Testis (tissue), 3 donors: Measurements from ENCODE around the gene CKLF. TPM values are rescaled to one million over a fixed set of nuclear protein-coding genes. Genes with fewer than 3 reads are reported as not detected.

Experiments
- DNase-seq: peaks from one replicate; pipeline ENCODE4 v3.0.0-alpha.2; 2019
- H3K27ac ChIP-seq, 2 donors: fragments of 200-600 bp; sonication (generic); one replicate each; pipeline ENCODE4 v1.5.1; 2019
- H3K27me3 ChIP-seq: fragments of 200-600 bp; sonication (generic); one replicate; pipeline ENCODE4 v1.5.1; 2019
- H3K36me3 ChIP-seq: fragments of 200-600 bp; sonication (generic); one replicate; pipeline ENCODE4 v1.5.1; 2017; ENCODE audit warnings: low read depth; ENCODE audit errors: missing control alignments
- H3K4me1 ChIP-seq: fragments of 200-600 bp; sonication (generic); one replicate; pipeline ENCODE4 v1.5.1; 2019
- H3K4me3 ChIP-seq, 2 donors: fragments of 200-600 bp; sonication (generic); one replicate each; pipeline ENCODE4 v1.5.1; 2017 to 2019
- H3K9me3 ChIP-seq: fragments of 200-600 bp; sonication (generic); one replicate; pipeline ENCODE4 v1.5.1; 2017
- POLR2A ChIP-seq: fragments of 450-650 bp; IDR thresholded peaks from one replicate; pipeline ENCODE4 v1.6.1; 2017; ENCODE audit warnings: antibody characterized with exemption, mild to moderate bottlenecking, moderate library complexity
- WGBS, 2 donors: methylation state at CpG; one replicate each; pipeline ENCODE4 v1.1.5; 2018; 5-methylcytosine and 5-hydroxymethylcytosine counted together
- intact Hi-C: fragments of 100-400 bp; cut with DNase I; formaldehyde crosslinking; loops from one replicate; pipeline ENCODE4 v1.15.1; 2023; ENCODE audit warnings: low total_unique reads
- polyA plus RNA-seq: library from polyadenylated mRNA; stranded (reverse); fragments of 350-450 nt; fragmentation: Illumina TruSeq; extraction: RNeasy Lipid Tissue Mini Kit (QIAGEN cat#74804); gene quantifications from one replicate; pipeline ENCODE4 v1.2.3, GENCODE V29; 2014; ENCODE audit warnings: low read depth, low replicate concordance; ENCODE audit not compliant: insufficient read depth
- total RNA-seq, 2 donors: library from RNA; depleted of rRNA; stranded (reverse); fragments of >200 nt; gene quantifications; one replicate each; pipeline ENCODE4 v1.2.3, GENCODE V29; 2016
- TF ChIP-seq, protein P1 (sequence below), 3 experiments: fragments of 450-650 bp in 2 of 3; fragments of 200-600 bp in 1 of 3; sonication (generic) in 1 of 3; IDR thresholded peaks; one replicate each; pipeline ENCODE4 v1.5.1; 2016 to 2019; ENCODE audit warnings: antibody characterized with exemption in 3 of 3, mild to moderate bottlenecking in 2 of 3, moderate library complexity in 1 of 3

The CKLF gene
- total and polyA plus RNA-seq, 3 donors from 2014 or later, result 49.5 to 128 (median 71.5) TPM

DNA sequence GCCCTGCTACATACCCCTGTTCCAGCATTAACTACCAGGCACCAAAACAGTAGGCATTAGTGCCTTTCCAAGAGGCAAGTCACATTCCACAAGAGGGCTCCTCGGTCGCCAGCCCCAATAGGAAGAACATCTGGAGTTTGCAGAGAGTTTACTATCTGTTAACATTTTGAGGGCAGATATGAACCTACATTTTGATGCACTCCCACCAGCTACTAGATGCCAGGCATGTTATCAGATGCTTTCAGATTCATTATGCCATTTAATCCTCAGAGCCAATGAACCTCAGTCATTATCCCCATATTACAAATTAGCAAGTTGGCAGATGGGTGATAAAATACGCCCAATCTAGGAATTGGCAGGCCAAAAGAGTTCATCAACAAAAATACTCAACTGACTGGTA is 22.7 kb downstream of the CKLF start:
- intact Hi-C loops, result no loop called here
- WGBS, 2 donors, result 82 to 89% methylated on average over 3 of the region's 3 CpGs

DNA sequence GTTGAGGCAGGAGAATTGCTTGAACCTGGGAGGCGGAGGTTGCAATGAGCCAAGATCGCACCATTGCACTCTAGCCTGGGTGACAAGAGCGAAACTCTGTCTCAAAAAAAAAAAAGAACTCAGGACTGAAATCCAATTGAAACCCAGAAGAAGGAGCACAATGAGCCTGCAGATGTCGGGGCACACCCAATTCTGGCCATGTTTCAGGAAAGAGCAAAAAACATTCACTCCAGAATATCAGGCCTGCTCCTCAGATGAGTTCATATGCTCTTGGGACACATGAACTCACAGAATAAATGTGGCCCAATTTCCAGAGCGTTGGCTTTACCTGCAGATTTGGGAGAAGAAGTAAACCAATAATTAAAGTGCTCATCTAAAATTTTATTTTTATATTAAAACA is 23.9 kb downstream of the CKLF start:
- TF ChIP-seq, protein P1, sequence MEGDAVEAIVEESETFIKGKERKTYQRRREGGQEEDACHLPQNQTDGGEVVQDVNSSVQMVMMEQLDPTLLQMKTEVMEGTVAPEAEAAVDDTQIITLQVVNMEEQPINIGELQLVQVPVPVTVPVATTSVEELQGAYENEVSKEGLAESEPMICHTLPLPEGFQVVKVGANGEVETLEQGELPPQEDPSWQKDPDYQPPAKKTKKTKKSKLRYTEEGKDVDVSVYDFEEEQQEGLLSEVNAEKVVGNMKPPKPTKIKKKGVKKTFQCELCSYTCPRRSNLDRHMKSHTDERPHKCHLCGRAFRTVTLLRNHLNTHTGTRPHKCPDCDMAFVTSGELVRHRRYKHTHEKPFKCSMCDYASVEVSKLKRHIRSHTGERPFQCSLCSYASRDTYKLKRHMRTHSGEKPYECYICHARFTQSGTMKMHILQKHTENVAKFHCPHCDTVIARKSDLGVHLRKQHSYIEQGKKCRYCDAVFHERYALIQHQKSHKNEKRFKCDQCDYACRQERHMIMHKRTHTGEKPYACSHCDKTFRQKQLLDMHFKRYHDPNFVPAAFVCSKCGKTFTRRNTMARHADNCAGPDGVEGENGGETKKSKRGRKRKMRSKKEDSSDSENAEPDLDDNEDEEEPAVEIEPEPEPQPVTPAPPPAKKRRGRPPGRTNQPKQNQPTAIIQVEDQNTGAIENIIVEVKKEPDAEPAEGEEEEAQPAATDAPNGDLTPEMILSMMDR (IDR thresholded peaks at IDR 0.05), result no peak
- no peak for TF ChIP-seq POLR2A
- H3K27ac ChIP-seq, result no peak overlapping the region
- WGBS, 2 donors, result 78 to 82% methylated on average over 5 of the region's 5 CpGs
- intact Hi-C loops, result no loop called here
- H3K9me3 ChIP-seq, result no peaks in the 10 kb centered on the region
- H3K4me3 ChIP-seq, result no peak overlapping the region
- no peak for DNase-seq
- no peaks in the 10 kb centered on the region for H3K36me3 ChIP-seq
- H3K27me3 ChIP-seq, result no peaks in the 10 kb centered on the region
- peaks cover 6% of the 10 kb centered on the region for H3K4me1 ChIP-seq

More for the DNA sequence above, 22.7 kb downstream of the CKLF start:
- no peak for DNase-seq
- Histone ChIP-seq H3K4me3 (no peak overlapping the region), H3K4me1 (peaks cover 6% of the 10 kb centered on the region), H3K27me3 (no peaks in the 10 kb centered on the region), H3K36me3 (no peaks in the 10 kb centered on the region), H3K27ac (no peak overlapping the region), H3K9me3 (no peaks in the 10 kb centered on the region)
- TF ChIP-seq, protein P1 (IDR thresholded peaks at IDR 0.05), result no peak
- no peak for TF ChIP-seq POLR2A

DNA sequence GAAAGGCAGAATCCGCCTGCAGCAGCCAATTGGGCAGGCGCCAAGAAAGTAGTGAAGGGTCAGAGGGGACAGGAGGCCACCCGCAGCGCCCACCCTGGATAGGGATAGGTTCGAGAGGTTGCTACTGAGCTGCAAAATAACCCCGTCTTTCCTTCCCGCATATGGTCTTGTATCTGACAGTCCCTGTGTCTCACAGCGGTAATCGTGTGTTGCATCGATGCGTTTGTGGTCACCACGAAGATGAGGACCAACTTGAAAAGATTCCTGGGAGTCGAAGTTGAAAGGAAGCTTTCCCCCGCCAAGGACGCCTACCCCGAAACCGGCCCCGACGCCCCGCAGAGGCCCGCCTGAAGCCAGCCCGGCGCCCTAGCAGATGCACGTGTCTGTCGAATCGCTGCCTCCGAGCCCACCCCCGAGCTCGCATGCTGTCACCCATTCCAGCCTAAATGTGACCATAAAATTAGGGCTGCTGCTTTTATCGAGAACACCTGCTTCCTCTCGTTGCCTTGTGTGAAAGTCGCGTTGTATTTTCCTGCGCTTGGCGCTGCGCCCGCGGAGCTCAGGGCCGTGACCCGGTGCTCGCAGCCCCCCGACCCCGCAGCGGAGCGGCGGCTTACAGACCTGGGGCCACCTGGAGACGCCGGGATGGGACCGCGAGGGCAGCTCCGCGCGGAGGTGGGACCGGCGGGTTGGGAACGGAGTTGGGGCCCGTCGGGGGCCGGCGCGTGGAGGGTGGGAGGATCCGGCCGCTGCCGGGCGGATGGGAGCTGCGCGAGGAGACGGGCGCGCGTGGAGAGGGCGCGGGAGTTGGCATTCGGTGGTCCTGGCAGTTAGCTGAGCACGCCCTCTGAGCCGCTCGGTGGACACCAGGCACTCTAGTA is 26.5 kb downstream of the CKLF start, which contains the start of gene CMTM2:
Gene CMTM2 (plus strand): TSS at position 813 of the 881 bp plus-strand sequence. CDS start 145 bp downstream, outside the sequence.
- Histone ChIP-seq H3K27me3 (no peaks in the 10 kb centered on the region), H3K4me3 (peak within 1 kb of the TSS in 1 of 2 donors; percentile 24), H3K4me1 (peaks cover 6% of the 10 kb centered on the region), H3K36me3 (no peaks in the 10 kb centered on the region), H3K9me3 (no peaks in the 10 kb centered on the region), H3K27ac (no peak within 1 kb of the TSS)
- intact Hi-C loops, result no loop called here
- DNase-seq, result no peak
- WGBS, 2 donors, result 21 to 47% methylated on average over 26 to 72 of the region's 77 CpGs
- TF ChIP-seq POLR2A, result no peak
- TF ChIP-seq, protein P1 (IDR thresholded peaks at IDR 0.05), result no peak

DNA sequence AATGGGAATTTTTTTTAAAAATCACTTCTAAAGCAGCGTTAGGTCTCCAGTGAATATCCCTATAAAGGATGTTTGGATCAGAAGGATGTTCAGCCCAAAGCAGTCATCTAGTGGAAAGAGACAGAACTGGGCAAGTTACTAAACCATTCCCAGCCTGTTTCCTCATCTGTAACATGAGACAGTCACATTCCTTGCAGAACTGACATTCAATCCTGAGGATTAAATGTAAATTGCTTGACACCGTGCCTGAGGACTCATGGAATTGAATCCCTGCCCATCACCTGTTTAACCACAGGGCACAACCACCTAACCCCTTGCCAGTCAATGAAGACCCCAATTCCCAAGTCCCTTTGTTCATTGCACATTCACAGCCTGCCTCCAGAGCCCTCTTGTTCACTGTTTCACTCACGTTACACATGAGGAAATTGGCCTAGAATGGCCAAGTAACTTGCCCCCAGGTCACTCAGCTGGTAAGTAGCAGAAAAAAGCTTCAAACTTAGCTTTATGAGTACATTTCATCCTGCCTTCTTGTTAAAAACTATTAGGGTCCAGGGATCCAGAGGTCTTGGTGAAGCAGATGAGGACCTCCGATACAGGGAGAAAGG is 28.3 kb downstream of the CKLF start:
- Histone ChIP-seq H3K27me3 (no peaks in the 10 kb centered on the region), H3K27ac (no peak overlapping the region), H3K4me3 (no peak overlapping the region), H3K9me3 (no peaks in the 10 kb centered on the region), H3K4me1 (peaks cover 6% of the 10 kb centered on the region), H3K36me3 (no peaks in the 10 kb centered on the region)
- DNase-seq, result no peak
- TF ChIP-seq, protein P1 (IDR thresholded peaks at IDR 0.05), result no peak
- TF ChIP-seq POLR2A, result no peak
- intact Hi-C loops, result no loop called here
- WGBS, 2 donors, result 81 to 88% methylated on average over 4 of the region's 4 CpGs
